ENCODE results near the gene LAPTM5. TPM values are rescaled to one million over a fixed set of nuclear protein-coding genes. Genes with fewer than 3 reads are reported as not detected.

Gene LAPTM5
- total RNA-seq, 1 experiment from 2014 or later = 1.5 TPM

GRCh38 chr1:30687886-30688285, 69.7 kb downstream of the LAPTM5 start:
- ChIA-PET POLR2A (no interaction called here), CTCF (no interaction called here), RAD21 (ENCODE audit: low non-redundant PET in 1 of 2, low total read pairs in 2 of 2, uncharacterized antibody in 2 of 2, unreplicated experiment in 2 of 2) (no interaction called here)
- Histone ChIP-seq H2AFZ (ENCODE audit: low read depth, low read length, poor library complexity, severe bottlenecking) (no peak overlapping the region), H3K9me3 (ENCODE audit: control insufficient read depth in 1 of 2, insufficient read depth in 1 of 2, low read depth in 1 of 2, low read length in 2 of 2) (no peaks in the 10 kb centered on the region), H3K9me2 (ENCODE audit: insufficient read depth) (no peaks in the 10 kb centered on the region), H3K4me2 (ENCODE audit: low read length) (no peak overlapping the region), H3K27ac (ENCODE audit: low read depth, low read length) (no peak overlapping the region), H3K9ac (ENCODE audit: low read length) (no peak overlapping the region), H3K27me3 (ENCODE audit: insufficient read depth, low read length) (no peaks in the 10 kb centered on the region), H3K36me3 (ENCODE audit: control insufficient read depth in 1 of 2, insufficient read depth in 2 of 2, low read length in 2 of 2) (no peaks in the 10 kb centered on the region), H4K20me1 (ENCODE audit: insufficient read depth) (no peaks in the 10 kb centered on the region), H3K4me3 (replicated peaks in 1 of 2; ENCODE audit: low read depth in 1 of 2, low read length in 2 of 2) (no peak overlapping the region), H3K4me1 (ENCODE audit: control insufficient read depth in 1 of 2, insufficient read depth in 2 of 2, low read length in 2 of 2) (peaks cover 10 to 24% of the 10 kb centered on the region in 2 experiments; a peak in 3 of 4 replicates), H3K79me2 (ENCODE audit: insufficient read depth, low read length) (no peaks in the 10 kb centered on the region)
- BruUV-seq (replicated peaks) = no TSS peak
- ATAC-seq (no peak), DNase-seq (ENCODE audit: low read depth, low spot score) (no peak)
- TF ChIP-seq FOSL1 (IDR thresholded peaks at IDR 0.05; ENCODE audit: low read depth) = no peak
- TF ChIP-seq MAX (IDR thresholded peaks at IDR 0.05) = no peak
- no peak for TF ChIP-seq SIN3A (IDR thresholded peaks at IDR 0.05; ENCODE audit: low read depth)
- no peak for TF ChIP-seq ATF3 (IDR thresholded peaks at IDR 0.05)
- intact Hi-C loops (cut with micrococcal nuclease) = no loop called here

GRCh38 chr1:30686236-30686935, 71.2 kb downstream of the LAPTM5 start:
- ATAC-seq (no peak), DNase-seq (ENCODE audit: low read depth, low spot score) (no peak)
- Histone ChIP-seq H3K27me3 (ENCODE audit: insufficient read depth, low read length) (no peaks in the 10 kb centered on the region), H2AFZ (ENCODE audit: low read depth, low read length, poor library complexity, severe bottlenecking) (no peak overlapping the region), H4K20me1 (ENCODE audit: insufficient read depth) (no peaks in the 10 kb centered on the region), H3K4me1 (ENCODE audit: control insufficient read depth in 1 of 2, insufficient read depth in 2 of 2, low read length in 2 of 2) (peaks cover 10 to 24% of the 10 kb centered on the region in 2 experiments; a peak in 3 of 4 replicates), H3K9ac (ENCODE audit: low read length) (no peak overlapping the region), H3K9me2 (ENCODE audit: insufficient read depth) (no peaks in the 10 kb centered on the region), H3K27ac (ENCODE audit: low read depth, low read length) (no peak overlapping the region), H3K36me3 (ENCODE audit: control insufficient read depth in 1 of 2, insufficient read depth in 2 of 2, low read length in 2 of 2) (no peaks in the 10 kb centered on the region), H3K4me2 (ENCODE audit: low read length) (peak overlapping the region; percentile 83; the same call in 1 of the 2 replicates), H3K4me3 (replicated peaks in 1 of 2; ENCODE audit: low read depth in 1 of 2, low read length in 2 of 2) (no peak overlapping the region), H3K79me2 (ENCODE audit: insufficient read depth, low read length) (no peaks in the 10 kb centered on the region), H3K9me3 (ENCODE audit: control insufficient read depth in 1 of 2, insufficient read depth in 1 of 2, low read depth in 1 of 2, low read length in 2 of 2) (no peaks in the 10 kb centered on the region)
- RAD21 ChIA-PET (ENCODE audit: low non-redundant PET in 1 of 2, low total read pairs in 2 of 2, uncharacterized antibody in 2 of 2, unreplicated experiment in 2 of 2) = interaction anchor here (0.5 to 1.4 kb wide), 2 partner anchors 21 to 599 kb away, joined by 3 to 5 read pairs; no protein-coding TSS in a partner anchor
- intact Hi-C loops (cut with micrococcal nuclease) = no loop called here
- POLR2A ChIA-PET = interaction anchor here (1.6 kb wide), 1 partner anchor 32 kb away, joined by 5 read pairs; no protein-coding TSS in a partner anchor
- BruUV-seq (replicated peaks) = no TSS peak
- TF ChIP-seq MAX (IDR thresholded peaks at IDR 0.05) (no peak), REST (IDR thresholded peaks at IDR 0.05; ENCODE audit: low read depth) (no peak), EGR1 (IDR thresholded peaks at IDR 0.05; ENCODE audit: low read depth) (no peak), JUND (IDR thresholded peaks at IDR 0.05) (no peak), TCF7L2 (IDR thresholded peaks at IDR 0.05; ENCODE audit: borderline replicate concordance, extremely low read depth, insufficient read depth, insufficient read length) (no peak)
- CTCF ChIA-PET = interaction anchor here (1.5 kb wide), 1 partner anchor 277 kb away, joined by 8 read pairs; no protein-coding TSS in a partner anchor

All from HCT116 (cell line).